Peyer's patch (tissue), 4 donors: ENCODE data around the gene KCTD8. TPM values are rescaled to one million over a fixed set of nuclear protein-coding genes. Genes with fewer than 3 reads are reported as not detected.

Experiments
- DNase-seq, 3 donors: peaks; one replicate each; pipeline ENCODE4 v3.0.0-alpha.2; 2017 to 2019
- H3K27ac ChIP-seq, 4 donors: fragments of 200-600 bp; sonication (generic); one replicate each; pipeline ENCODE4 v1.5.1; 2016 to 2019
- H3K27me3 ChIP-seq, 2 donors: fragments of 200-600 bp; sonication (generic); one replicate each; pipeline ENCODE4 v1.5.1; 2019
- H3K36me3 ChIP-seq, 3 donors: fragments of 200-600 bp; sonication (generic); one replicate each; pipeline ENCODE4 v1.5.1; 2016 to 2019
- H3K4me1 ChIP-seq, 4 donors: fragments of 200-600 bp; sonication (generic); one replicate each; pipeline ENCODE4 v1.5.1; 2016 to 2019
- H3K4me3 ChIP-seq, 4 donors: fragments of 200-600 bp; sonication (generic); 1 replicate in 3 of 4; 2 replicates in 1 of 4; pipeline ENCODE4 v1.5.1; 2016 to 2019; ENCODE audit warnings: mild to moderate bottlenecking in 1 of 4
- H3K9me3 ChIP-seq, 4 donors: fragments of 200-600 bp; sonication (generic); one replicate each; pipeline ENCODE4 v1.5.1; 2016 to 2019; ENCODE audit warnings: mild to moderate bottlenecking in 1 of 4
- CTCF ChIP-seq, 6 experiments: fragments of 450-650 bp in 4 of 6; fragments of 200-600 bp in 2 of 6; sonication (generic) in 1 of 6; IDR thresholded peaks; one replicate each; pipeline ENCODE4 v1.5.1; 2017 to 2019; ENCODE audit warnings: antibody characterized with exemption in 6 of 6, mild to moderate bottlenecking in 3 of 6, moderate library complexity in 1 of 6
- POLR2A ChIP-seq, 2 donors: fragments of 450-650 bp; IDR thresholded peaks; one replicate each; pipeline ENCODE4 v1.5.1; 2017; ENCODE audit warnings: antibody characterized with exemption in 2 of 2, mild to moderate bottlenecking in 2 of 2, moderate library complexity in 2 of 2
- total RNA-seq, 4 donors: library from RNA; depleted of rRNA; stranded (reverse); fragments of >200 nt; gene quantifications; one replicate each; pipeline ENCODE4 v1.1.0, GENCODE V29; 2016

KCTD8 gene
- total RNA-seq, 4 donors from 2014 or later = not detected

GRCh38 chr4:44221407-44221806 is 227.2 kb downstream of the KCTD8 start:
- H3K27ac ChIP-seq = no peak overlapping the region

GRCh38 chr4:44210750-44211149 is 237.9 kb downstream of the KCTD8 start:
- no peaks in the 10 kb centered on the region for H3K27me3 ChIP-seq
- DNase-seq = no peak
- no peak overlapping the region for H3K27ac ChIP-seq
- H3K9me3 ChIP-seq = no peaks in the 10 kb centered on the region
- no peaks in the 10 kb centered on the region for H3K4me1 ChIP-seq
- TF ChIP-seq POLR2A (IDR thresholded peaks at IDR 0.05) = no peak
- TF ChIP-seq CTCF (IDR thresholded peaks at IDR 0.05) = no peak
- H3K36me3 ChIP-seq = no peaks in the 10 kb centered on the region
- no peak overlapping the region for H3K4me3 ChIP-seq

More at GRCh38 chr4:44221407-44221806, 227.2 kb downstream of the KCTD8 start:
- no peaks in the 10 kb centered on the region for H3K4me1 ChIP-seq
- H3K9me3 ChIP-seq = no peaks in the 10 kb centered on the region
- DNase-seq = no peak
- no peak for TF ChIP-seq CTCF (IDR thresholded peaks at IDR 0.05)
- TF ChIP-seq POLR2A (IDR thresholded peaks at IDR 0.05) = no peak
- no peak overlapping the region for H3K4me3 ChIP-seq
- H3K36me3 ChIP-seq = no peaks in the 10 kb centered on the region
- no peaks in the 10 kb centered on the region for H3K27me3 ChIP-seq

DNA sequence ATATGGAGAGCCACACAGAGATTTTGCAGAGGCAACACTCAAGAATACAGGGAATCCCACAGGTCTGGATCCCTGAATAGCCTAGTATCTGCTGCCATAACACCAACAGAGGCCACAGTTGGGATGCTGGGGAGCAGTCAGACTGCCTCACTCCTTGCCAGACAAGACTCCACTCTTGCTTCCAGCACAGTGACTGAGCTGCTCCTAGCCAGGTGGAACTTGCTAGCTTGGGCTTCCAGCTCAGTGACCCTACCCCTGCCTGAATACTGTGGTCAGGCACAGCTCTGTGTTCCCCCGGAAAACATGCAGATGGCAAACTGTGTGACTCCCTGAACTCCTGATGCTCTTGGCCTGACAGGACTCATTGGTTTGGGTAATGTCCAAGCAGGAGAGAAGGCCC is 251.8 kb downstream of the KCTD8 start:
- H3K4me3 ChIP-seq = no peak overlapping the region
- TF ChIP-seq POLR2A (IDR thresholded peaks at IDR 0.05) (no peak), CTCF (IDR thresholded peaks at IDR 0.05) (no peak)
- no peak overlapping the region for H3K27ac ChIP-seq
- H3K27me3 ChIP-seq = no peaks in the 10 kb centered on the region
- H3K36me3 ChIP-seq = no peaks in the 10 kb centered on the region
- no peaks in the 10 kb centered on the region for H3K4me1 ChIP-seq
- DNase-seq = no peak
- no peaks in the 10 kb centered on the region for H3K9me3 ChIP-seq

- H3K27me3 ChIP-seq = no peaks in the 10 kb centered on the region
- no peaks in the 10 kb centered on the region for H3K9me3 ChIP-seq
- no peak for TF ChIP-seq POLR2A (IDR thresholded peaks at IDR 0.05)
- no peak for TF ChIP-seq CTCF (IDR thresholded peaks at IDR 0.05)
- H3K4me1 ChIP-seq = no peaks in the 10 kb centered on the region
- no peak overlapping the region for H3K27ac ChIP-seq
- no peak overlapping the region for H3K4me3 ChIP-seq
- no peak for DNase-seq
- H3K36me3 ChIP-seq = no peaks in the 10 kb centered on the region
These were observed 254.2 kb downstream of the KCTD8 start for GRCh38 chr4:44194365-44194764.

GRCh38 chr4:44186850-44187246 is 261.8 kb downstream of the KCTD8 start:
- no peaks in the 10 kb centered on the region for H3K36me3 ChIP-seq
- TF ChIP-seq CTCF (IDR thresholded peaks at IDR 0.05) (no peak), POLR2A (IDR thresholded peaks at IDR 0.05) (no peak)

More at GRCh38 chr4:44186850-44187246, 261.8 kb downstream of the KCTD8 start:
- peaks cover 0 to 5% (median 0%) of the 10 kb centered on the region in 4 donors for H3K9me3 ChIP-seq
- H3K4me1 ChIP-seq = no peaks in the 10 kb centered on the region
- H3K27me3 ChIP-seq = no peaks in the 10 kb centered on the region
- DNase-seq = no peak
- H3K4me3 ChIP-seq = no peak overlapping the region
- no peak overlapping the region for H3K27ac ChIP-seq
